Small intestine (tissue), 7 donors: ENCODE results near the gene PGM5. TPM values are rescaled to one million over a fixed set of nuclear protein-coding genes. Genes with fewer than 3 reads are reported as not detected.
"Not testable (repeated sequence)": the region's sequence is repeated elsewhere in the genome, so short reads cannot be mapped to it uniquely, and the experiment has no call there.

Experiments
- DNase-seq, 2 donors: peaks; one replicate each; pipeline versions ENCODE4 v3.0.0 to v3.0.0-alpha.2; 2013
- FAIRE-seq: peaks from 2 replicates; lab custom pipeline; 2012; peaks lifted over from hg19 to GRCh38; lab: Jason Lieb, UNC
- H3K27ac ChIP-seq, 3 donors: one replicate each; pipeline ENCODE4 v1.5.1; 2013; ENCODE audit warnings: low read length in 2 of 3, mild to moderate bottlenecking in 2 of 3, control low read depth in 1 of 3, inconsistent platforms in 1 of 3, low read depth in 1 of 3, moderate library complexity in 1 of 3
- H3K27me3 ChIP-seq, 3 donors: one replicate each; pipeline ENCODE4 v1.6.1; 2013; ENCODE audit warnings: low read length in 3 of 3, inconsistent platforms in 1 of 3; ENCODE audit not compliant: control insufficient read depth in 3 of 3, insufficient read depth in 3 of 3
- H3K36me3 ChIP-seq, 3 donors: one replicate each; pipeline ENCODE4 v1.6.1; 2013; ENCODE audit warnings: low read length in 3 of 3, inconsistent platforms in 1 of 3, low read depth in 1 of 3, mild to moderate bottlenecking in 1 of 3, moderate library complexity in 1 of 3; ENCODE audit not compliant: control insufficient read depth in 3 of 3, insufficient read depth in 2 of 3
- H3K4me1 ChIP-seq, 3 donors: one replicate each; pipeline ENCODE4 v1.6.1; 2013; ENCODE audit warnings: low read length in 2 of 3, inconsistent platforms in 1 of 3, low read depth in 1 of 3, mild to moderate bottlenecking in 1 of 3, moderate library complexity in 1 of 3; ENCODE audit not compliant: control insufficient read depth in 3 of 3, insufficient read depth in 2 of 3
- H3K4me3 ChIP-seq, 3 donors: one replicate each; pipeline ENCODE4 v1.5.1; 2013; ENCODE audit warnings: low read length in 3 of 3, control low read depth in 1 of 3, inconsistent platforms in 1 of 3, low read depth in 1 of 3, mild to moderate bottlenecking in 1 of 3, moderate library complexity in 1 of 3
- H3K9me3 ChIP-seq, 2 donors: one replicate each; pipeline ENCODE4 v1.6.1; 2013; ENCODE audit warnings: low read depth in 1 of 2, low read length in 1 of 2; ENCODE audit not compliant: control insufficient read depth in 2 of 2, insufficient read depth in 1 of 2
- WGBS, 3 donors: extraction: QIAGEN DNeasy Blood & Tissue Kit; methylation state at CpG; one replicate each; pipeline ENCODE4 v1.1.7; 2013; 5-methylcytosine and 5-hydroxymethylcytosine counted together
- polyA plus RNA-seq, 4 donors: library from polyadenylated mRNA; stranded (reverse) in 3 of 4; unstranded in 1 of 4; fragments of 200-250 nt in 3 of 4; fragments of 120-200 nt in 1 of 4; gene quantifications; one replicate each; pipeline versions ENCODE4 v1.2.1 to v1.2.3, GENCODE V29; 2013
- donor health status: healthy with polysubstance abuse.
- donor health status: control.
- donor health status: control.
- donor health status: Bipolar disorder and iron deficiency.
- donor health status: healthy.

PGM5 gene
- polyA plus RNA-seq, 4 donors = 1.6 to 21.8 (median 6.7) TPM

- not testable (repeated sequence) for H3K27ac ChIP-seq, H3K27me3 ChIP-seq, FAIRE-seq, H3K9me3 ChIP-seq, H3K4me3 ChIP-seq, H3K4me1 ChIP-seq, H3K36me3 ChIP-seq, DNase-seq
- 80 to 88% (median 86%) methylated on average over 7 of the region's 11 CpGs for WGBS, 3 donors
Measured at GRCh38 chr9:68330531-68331173, 25.8 kb upstream of the PGM5 start.

- WGBS, 3 donors = 17 to 71% (median 44%) methylated on average over 1 of the region's 1 CpG
Measured at GRCh38 chr9:68332122-68332521, 24.3 kb upstream of the PGM5 start.

DNA sequence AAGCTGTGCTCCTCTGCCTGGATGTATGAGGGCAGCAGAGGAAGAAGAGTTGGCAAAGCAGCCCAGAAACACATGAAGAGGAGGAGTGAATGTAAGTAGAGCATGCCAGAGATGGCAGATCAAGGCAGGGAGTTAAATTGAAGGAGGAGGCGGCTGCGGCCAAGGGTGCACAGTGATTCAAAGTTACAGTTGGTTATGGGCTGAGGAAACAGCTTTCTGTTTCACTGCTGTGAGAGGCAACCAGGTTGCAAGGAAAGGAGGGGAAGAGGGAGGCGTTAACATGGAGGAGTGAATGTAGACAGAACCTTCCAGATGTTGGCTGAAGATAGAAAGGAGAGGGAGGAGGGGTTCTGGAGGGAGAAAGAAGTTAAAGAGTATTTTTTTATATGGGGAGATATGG, 20.5 kb upstream of the PGM5 start:
- H3K4me1 ChIP-seq, DNase-seq, H3K27ac ChIP-seq, H3K9me3 ChIP-seq, H3K36me3 ChIP-seq, H3K4me3 ChIP-seq, FAIRE-seq, H3K27me3 ChIP-seq: not testable (repeated sequence)
- WGBS, 3 donors = 60 to 79% methylated on average over 1 to 2 of the region's 3 CpGs; no CpG with 5 or more reads in 1 of the 3 donors

More at GRCh38 chr9:68332122-68332521, 24.3 kb upstream of the PGM5 start:
- H3K9me3 ChIP-seq, H3K36me3 ChIP-seq, FAIRE-seq, H3K27ac ChIP-seq, H3K4me3 ChIP-seq, H3K4me1 ChIP-seq, DNase-seq, H3K27me3 ChIP-seq: not testable (repeated sequence)

DNA sequence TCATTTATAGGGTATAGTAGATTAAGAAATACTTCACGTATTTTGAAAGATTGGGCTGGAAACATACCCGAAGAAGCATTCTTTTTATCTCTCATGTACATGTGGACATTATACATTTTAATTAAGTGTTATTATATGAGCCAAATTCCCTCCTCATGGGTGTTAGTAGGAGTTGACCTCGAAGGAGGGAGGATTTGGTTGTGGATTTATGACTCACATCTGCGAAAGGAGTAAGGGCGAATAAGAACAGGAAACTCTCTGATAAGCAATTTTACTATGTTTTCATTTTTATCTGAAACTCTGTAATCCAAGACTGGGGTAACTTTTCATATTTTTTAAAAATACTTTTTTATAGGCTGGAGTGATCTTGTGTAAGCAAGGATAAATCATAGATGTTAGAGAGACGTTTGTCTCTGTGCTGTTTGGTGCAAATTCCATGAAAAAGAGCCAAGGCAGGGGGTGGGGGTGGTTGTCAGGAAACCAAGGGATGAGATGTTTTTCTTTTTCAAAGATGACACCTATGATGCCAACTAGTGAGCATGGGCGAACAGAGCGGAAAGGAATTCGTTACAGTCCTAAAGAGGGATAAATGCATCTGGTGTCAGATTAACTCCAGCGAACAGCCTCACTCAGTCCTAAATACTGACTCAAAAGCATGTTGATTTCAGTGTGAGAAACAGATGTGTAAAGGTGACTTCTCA, 19.6 kb upstream of the PGM5 start:
- not testable (repeated sequence) for H3K4me3 ChIP-seq, H3K27me3 ChIP-seq, H3K4me1 ChIP-seq, DNase-seq, H3K9me3 ChIP-seq, H3K27ac ChIP-seq, H3K36me3 ChIP-seq, FAIRE-seq
- WGBS, 3 donors = 64 to 72% (median 70%) methylated on average over 4 to 5 of the region's 10 CpGs

DNA sequence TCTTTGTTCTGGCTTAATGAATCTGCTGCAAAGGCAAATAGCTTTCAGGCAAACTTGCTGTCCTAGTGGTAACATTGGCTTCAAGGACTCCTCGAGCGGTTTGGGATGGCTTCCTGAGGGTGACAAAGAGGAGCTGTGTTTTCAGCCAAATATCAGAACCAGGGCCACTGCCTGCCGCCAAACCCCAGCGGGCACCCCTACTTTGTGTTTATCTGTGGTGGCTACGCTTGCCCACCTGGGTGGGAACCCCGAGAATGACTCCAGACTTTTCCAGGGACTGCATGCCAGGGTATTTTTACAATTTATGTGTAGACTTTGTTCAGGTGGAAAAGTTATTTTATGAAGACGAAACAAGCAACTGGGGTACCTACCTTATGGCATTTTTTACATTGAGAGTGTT, 18.4 kb upstream of the PGM5 start:
- H3K4me3 ChIP-seq, DNase-seq, FAIRE-seq, H3K27me3 ChIP-seq, H3K27ac ChIP-seq, H3K36me3 ChIP-seq, H3K4me1 ChIP-seq, H3K9me3 ChIP-seq: not testable (repeated sequence)
- 72 to 84% (median 83%) methylated on average over 7 of the region's 7 CpGs for WGBS, 3 donors

GRCh38 chr9:68342265-68343025, 14.0 kb upstream of the PGM5 start:
- not testable (repeated sequence) for H3K27me3 ChIP-seq, DNase-seq, H3K27ac ChIP-seq, H3K36me3 ChIP-seq, FAIRE-seq, H3K9me3 ChIP-seq, H3K4me1 ChIP-seq, H3K4me3 ChIP-seq
- WGBS, 3 donors = 13 to 16% (median 15%) methylated on average over 3 to 5 of the region's 10 CpGs

DNA sequence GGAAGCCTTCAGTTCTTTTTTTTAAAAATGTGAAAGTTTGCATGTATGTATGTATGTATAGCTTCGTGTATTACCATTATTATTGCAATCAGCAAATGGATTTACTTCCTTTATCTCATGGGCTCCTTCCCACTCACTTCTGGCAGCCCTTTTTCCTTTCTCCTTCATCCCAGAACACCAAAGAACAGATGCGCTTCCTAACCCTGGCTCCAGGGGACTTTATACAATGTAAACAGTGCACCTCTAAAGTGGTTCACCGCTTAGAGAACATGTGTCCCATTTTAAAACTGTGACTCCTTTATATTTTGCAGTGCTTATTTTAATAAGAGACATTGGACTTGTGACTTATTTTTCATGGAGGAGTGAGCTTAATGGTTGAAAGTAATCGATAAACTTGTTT, 13.2 kb upstream of the PGM5 start:
- not testable (repeated sequence) for H3K4me3 ChIP-seq, H3K9me3 ChIP-seq, H3K4me1 ChIP-seq, H3K27ac ChIP-seq, H3K36me3 ChIP-seq, DNase-seq, H3K27me3 ChIP-seq, FAIRE-seq
- WGBS, 3 donors = 53 to 78% (median 62%) methylated on average over 3 of the region's 4 CpGs

GRCh38 chr9:68343992-68344391, 12.4 kb upstream of the PGM5 start:
- not testable (repeated sequence) for DNase-seq, FAIRE-seq, H3K4me3 ChIP-seq, H3K4me1 ChIP-seq, H3K27ac ChIP-seq, H3K27me3 ChIP-seq, H3K9me3 ChIP-seq, H3K36me3 ChIP-seq
- 57 to 89% (median 62%) methylated on average over 3 of the region's 4 CpGs for WGBS, 3 donors
